ENCODE data around the gene SYCN.
A peak's percentile ranks its signal among the peaks of the same experiment; 100 is the strongest.
"Not testable (repeated sequence)": the region's sequence is repeated elsewhere in the genome, so short reads cannot be mapped to it uniquely, and the experiment has no call there.

The SYCN gene

DNA sequence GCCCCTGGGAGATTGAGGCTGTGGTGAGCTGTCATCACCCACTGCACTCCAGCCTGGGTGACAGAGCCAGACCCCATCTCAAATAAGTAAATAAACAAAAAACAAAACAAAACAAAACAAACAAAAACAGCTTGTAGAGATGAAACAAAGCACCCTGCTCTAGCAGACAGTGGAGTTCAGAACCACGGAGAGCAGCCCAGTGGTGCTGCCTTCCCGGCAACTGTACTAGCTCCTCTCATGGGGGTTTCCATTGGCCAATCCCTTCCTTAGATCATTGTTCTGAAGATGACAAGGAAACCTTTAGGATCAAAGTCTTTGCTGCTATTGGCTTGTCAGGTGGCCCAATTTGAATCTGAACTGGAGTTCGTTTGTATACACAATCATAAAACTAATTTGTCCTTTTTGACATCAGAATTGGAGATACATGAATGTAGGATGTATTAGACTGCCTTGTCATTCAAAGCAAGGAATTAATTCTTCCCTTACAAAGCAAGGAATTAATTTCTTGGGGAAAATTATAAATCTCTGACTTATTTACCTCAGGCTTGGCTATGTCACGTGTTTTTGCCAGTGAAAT lies 19.7 kb upstream of the SYCN start:
- DNase-seq, result peak in 1 of 2 donors; percentile 15

DNA sequence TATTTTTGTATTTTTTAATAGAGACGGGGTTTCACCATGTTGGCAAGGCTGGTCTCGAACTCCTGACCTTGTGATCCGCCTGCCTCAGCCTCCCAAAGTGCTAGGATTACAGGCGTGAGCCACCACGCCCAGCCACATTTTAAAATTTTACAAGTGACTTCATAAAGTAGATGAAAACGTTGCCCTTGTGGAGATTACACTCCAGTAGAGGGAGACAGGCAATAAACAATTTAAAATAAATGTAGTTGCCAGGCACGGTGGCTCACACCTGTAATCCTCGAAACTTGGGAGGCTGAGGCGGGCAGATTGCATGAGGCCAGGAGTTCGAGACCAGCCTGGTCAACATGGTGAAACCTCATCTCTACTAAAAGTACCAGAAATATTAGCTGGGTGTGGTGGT lies 15.0 kb upstream of the SYCN start:
- not testable (repeated sequence) for DNase-seq

DNA sequence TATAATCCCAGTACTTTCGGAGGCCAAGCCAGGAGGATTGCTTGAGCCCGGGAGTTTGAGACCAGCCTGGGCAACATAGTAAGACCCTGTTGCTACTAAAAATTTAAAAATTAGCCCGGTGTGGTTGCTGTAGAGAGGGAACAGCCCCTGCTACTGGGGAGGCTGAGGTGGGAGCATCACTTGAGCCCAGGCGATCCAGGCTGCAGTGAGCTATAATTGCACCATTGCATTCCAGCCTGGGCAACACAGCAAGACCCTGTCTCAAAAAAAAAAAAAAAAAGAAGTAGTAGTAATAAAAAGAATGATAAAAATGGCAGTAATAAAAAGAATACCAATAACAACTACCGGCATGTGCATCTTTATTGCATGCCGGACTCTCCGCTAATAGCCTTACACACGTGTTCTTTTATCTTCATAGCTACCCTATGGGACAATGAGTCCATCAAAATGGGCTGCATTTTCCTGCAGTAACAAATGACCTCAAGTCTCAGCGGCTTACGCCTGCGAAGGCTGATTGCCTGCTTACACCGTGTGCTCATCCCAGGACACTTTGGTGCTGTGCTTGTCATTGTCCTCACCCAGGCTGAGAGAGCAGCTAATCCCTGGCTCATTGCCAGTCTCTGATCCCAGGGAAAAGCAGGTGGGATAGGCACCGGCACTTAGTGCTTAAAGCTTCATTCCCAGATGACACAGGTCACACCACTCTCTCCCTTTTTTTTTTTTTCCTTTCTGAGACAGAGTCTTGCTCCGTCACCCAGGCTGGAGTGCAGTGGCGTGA lies 14.4 kb upstream of the SYCN start:
- no peak for DNase-seq

DNA sequence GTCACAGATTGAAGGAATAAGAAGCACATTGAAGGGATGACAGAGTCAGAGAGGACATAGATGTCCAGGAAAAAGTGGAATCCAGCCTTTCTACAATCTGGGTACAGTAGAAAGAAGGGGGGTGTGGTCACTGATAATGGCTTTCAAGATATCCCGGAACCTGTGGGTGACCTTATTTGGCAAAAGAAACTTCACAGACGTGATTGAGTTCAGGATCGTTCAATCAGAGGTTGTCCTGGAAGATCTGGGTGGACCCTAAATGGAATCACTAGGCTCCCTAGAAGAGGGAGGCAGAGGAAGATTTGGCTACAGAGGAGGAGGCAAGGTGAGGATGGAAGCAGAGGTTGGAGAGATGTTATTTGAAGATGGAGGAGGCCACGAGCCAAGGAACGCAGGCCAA lies 13.0 kb upstream of the SYCN start:
- no peak for DNase-seq

DNA sequence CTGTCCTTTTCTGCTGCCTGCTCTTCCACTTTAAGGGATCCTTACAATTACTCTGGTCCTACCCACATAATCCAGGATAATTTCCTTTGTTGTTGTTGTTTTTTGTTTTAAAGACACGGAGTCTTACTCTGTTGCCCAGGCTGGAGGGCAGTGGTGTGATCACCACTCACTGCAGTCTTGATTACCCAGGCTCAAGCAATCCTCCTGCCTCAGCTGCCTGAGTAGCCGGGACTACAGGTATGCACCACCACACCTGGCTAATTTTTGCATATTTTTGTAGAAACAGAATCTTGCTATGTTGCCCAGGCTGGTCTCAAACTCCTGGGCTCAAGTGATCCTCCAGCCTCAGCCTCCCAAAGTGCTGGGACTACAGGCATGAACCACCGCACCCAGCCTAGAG lies 11.3 kb upstream of the SYCN start:
- not testable (repeated sequence) for DNase-seq

DNA sequence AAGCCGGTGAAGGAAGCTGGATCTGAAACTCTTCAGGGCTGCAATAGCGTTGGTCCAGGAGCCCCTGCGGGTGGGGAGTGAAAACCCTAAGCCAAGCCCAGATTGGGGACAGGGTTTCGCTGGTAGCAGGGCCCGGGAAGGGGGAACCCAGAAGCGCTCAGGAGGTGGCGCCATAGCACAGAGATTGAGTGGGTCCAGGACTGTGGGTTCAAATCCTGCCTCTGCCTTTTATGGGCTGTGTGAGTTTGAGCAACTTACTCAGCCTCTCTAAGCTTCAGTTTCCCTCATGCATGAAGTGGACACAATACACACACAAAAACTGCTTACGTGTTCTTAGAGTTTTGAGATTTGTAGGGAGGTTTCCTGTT lies 8.3 kb upstream of the SYCN start:
- peak; percentile 67 to 73 for DNase-seq

DNA sequence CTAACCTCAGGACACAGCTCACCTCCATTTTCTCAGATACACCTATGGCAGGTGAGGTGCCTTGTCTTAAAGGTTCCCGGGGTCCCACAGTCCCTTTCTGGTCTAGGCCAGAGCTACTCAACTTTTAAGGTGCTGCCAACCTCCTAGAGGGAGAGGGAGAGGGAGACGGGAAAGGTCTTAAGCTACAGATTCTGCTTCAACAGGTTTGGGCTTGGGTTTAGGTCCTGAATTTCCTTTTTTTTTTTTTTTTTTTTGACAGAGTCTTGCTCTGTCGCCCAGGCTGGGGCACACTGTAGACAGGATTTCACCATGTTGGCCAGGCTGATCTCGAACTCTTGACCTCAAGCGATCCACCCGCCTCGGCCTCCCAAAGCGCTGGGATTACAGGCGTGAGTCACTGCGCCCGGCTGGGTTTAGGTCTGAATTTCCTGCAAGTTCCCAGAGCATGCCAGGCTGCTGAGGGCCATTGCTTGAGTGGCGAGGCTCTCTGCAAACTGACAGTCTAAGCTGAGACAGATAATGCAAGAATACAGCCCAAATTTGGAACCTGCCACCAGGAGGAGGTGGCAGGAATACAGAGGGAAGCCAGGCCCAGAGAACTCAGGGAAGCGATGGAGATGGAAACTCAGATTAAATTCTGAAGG lies 7.8 kb upstream of the SYCN start:
- DNase-seq, result no peak

DNA sequence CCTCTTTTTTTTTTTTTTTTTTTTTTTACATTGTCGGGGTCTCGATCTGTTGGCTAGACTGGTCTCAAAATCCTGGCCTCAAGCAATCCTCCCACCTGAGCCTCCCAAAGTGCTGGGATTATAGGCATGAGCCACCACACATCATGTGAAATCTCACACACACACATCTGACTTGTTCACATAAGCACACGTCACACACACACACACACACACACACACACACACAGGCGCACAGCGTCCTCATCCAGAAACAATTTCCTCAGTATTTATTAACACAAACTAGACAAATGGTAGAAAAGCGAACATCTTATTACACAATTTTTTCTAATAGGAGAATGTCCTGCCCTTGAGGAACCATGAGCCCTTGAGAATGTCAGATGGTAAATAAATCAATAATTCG lies 5.1 kb upstream of the SYCN start:
- no peak for DNase-seq

DNA sequence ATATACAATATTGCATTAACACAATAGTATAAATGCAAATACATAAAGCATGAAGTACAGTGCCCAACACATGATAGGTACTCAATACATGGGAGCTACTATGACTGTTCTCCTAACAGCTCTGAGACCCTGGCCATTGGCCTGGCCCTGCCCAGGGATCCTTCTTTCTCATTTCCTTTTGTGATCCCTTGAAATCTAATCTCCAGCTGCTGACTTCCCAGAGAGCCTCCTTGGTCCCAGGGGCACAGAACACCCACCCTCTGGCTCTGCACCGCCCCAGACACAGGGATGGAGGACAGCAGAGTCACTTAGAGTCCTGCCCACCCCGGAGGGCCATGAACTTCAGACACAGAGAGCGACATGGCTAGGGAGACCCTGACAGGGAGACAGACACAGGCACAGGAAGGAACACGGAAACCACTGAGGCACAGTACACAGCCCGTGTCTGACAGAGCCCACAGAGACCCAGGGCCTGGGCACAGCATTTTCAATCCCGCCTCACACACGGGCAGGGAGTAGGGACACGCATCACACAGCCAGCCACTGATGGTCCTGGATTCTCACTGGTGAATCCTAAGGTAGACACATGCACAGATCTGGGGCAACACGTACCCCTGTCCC lies 4.2 kb upstream of the SYCN start:
- DNase-seq, result no peak

DNA sequence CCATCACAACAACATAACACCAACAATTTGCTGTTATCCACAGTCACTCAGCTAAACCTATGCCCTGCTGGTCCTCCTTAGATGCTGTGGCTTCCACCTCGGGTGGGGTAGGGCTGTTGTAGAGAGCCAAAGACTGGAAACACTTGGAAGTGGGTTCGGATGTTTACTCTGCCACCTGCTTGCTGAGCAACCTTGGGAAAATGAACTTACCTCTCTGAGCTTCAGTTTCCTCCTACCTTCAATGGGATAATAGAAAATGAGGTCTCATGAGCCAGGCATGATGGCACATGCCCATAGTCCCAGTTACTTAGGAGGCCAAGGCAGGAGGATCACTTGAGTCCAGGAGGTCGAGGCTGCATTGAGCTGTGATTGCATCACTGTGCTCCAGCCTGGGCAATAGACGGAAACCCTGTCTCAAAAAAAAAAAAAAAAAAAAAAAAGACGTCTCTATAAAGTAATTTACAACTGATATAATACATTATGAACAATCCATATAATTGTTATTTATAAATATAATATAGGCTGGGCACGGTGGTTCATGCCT lies 3.3 kb upstream of the SYCN start:
- no peak for DNase-seq

DNA sequence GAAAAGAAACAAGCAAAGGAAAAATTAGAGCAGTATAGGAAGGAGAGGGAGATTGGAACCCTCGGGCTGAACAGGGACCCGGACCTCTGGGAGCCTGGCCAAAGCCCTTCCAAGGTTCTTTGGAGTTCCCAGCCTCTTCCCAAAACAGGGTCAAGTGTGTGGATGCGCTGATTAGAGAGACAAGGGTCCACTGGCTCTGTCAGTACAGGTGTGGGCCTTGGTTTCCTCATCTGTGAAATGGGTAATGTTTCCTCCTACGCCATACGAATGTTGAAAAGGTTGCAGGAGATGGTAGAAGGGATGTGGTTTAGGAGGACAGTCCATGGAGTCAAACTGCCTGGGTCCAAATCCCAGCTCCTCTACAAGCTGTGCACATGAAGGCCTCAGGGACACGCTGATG lies 2.1 kb upstream of the SYCN start:
- no peak for DNase-seq

DNA sequence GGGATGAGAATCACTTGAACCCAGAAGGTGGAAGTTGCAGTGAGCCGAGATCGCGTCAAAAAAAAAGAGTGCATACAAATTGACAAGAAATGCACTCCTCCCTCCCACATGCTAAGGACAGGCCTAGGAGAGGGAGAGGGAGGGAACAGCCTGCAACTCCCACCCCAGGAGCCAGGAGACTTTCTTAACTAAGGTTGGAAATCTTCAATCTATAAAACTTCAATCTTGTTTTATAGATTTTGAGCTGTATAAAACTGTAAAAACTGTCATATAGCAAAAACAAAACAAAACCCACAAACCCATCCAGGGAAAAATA lies 1.3 kb upstream of the SYCN start:
- DNase-seq, result no peak

DNA sequence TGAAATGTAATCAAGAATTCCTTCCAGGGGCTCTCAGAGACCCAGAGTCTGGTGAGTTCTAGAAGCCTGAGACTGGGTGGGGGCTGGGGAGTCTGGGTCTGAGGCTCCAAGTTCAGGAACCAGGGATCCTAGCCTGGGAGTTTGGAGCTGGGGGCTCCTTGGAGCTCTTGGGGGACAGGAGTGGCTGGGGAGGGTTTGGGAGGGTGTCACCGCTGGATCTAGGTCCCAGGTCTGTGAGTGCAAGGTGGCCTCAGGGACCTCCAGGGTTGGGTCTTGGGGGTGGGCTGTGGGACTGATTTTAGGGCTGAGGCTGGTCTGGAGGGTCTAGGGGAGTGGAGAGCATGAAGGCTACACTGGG lies 1.1 kb downstream of the SYCN start:
- DNase-seq, result no peak

DNA sequence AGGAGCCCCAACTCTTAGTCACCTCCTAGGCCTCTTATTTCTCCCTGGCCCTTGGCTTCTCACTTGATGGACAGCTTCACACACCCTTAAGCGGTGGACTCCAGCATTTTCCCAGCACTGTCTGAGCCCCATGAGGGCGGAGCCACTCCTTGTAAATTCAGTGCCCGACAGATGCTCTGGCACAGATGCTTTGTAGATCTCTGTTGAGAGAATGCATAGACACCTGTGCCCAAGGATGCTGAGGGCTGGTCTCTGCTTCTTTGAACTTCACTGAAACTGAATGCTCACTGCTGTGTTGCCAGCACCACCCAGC lies 3.3 kb downstream of the SYCN start:
- no peak for DNase-seq

DNA sequence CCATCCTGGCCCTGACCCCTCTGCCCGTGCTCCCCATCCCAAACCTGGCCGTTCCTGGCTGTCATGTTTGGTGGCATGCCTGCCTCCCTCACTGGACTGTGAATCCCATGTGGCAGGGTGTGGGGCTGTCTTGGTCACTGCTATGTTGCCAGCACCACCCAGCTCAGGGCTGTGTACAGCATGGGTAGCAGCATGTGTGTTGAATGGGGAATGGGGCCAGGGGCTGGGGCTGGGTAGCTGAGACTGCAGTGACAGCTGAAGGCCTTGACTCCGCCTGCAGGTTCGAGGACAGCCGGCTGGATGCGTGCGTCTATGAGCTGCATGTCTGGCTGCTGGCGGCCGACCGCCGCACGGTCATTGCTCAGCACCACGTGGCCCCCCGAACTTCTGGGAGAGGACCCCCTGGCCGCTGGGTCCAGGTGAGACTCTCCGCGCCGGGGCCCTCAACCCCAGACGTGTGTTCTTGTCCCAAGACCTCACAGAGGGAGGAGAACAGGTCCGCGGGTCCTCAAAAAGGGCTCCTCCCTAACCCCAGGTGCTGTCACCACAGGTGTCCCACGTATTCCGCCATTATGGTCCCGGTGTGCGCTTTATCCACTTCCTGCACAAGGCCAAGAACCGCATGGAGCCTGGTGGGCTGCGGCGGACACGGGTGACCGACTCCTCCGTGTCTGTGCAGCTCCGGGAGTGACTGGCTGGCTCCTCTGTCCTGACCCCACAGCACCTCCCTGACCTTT lies 3.8 kb downstream of the SYCN start:
- DNase-seq, result no peak

DNA sequence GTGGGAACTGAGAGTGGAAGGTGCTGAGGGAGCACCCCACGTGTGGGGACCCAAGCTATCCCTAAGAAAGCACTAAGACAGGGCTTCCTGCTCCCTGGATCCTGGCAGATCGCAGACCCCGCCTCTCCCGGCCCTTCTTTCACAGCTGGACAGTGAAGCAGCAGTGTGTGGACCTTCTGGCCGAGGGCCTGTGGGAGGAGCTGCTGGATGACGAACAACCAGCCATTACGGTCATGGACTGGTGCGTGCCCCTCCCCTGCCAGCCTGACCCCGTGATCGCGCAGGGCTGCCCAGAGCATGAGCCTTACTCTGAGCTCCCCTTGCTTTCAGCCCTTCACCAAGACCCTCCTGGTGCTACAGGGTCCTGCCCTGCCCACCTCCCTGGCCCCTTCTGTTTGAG lies 5.0 kb downstream of the SYCN start:
- no peak for DNase-seq

DNA sequence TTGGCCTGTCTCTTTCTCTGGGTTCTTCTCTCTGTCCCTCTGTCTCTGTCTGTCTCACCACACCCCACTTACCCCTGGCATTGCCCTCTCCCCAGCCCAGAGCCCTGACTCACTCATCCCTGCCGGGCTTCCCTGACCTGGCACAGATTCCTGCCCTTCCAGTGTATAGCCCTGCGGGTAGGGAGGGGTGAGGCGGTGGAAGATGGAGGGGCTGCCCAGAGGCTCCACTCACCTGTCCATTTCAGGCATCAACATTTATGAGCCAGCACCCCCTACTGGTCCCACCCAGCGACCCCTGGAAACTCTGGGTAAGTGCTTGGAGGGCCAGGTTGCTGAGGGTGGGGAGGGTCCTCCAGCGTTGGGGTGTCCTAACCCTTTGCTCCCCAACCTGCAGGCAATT lies 6.3 kb downstream of the SYCN start:
- no peak for DNase-seq

DNA sequence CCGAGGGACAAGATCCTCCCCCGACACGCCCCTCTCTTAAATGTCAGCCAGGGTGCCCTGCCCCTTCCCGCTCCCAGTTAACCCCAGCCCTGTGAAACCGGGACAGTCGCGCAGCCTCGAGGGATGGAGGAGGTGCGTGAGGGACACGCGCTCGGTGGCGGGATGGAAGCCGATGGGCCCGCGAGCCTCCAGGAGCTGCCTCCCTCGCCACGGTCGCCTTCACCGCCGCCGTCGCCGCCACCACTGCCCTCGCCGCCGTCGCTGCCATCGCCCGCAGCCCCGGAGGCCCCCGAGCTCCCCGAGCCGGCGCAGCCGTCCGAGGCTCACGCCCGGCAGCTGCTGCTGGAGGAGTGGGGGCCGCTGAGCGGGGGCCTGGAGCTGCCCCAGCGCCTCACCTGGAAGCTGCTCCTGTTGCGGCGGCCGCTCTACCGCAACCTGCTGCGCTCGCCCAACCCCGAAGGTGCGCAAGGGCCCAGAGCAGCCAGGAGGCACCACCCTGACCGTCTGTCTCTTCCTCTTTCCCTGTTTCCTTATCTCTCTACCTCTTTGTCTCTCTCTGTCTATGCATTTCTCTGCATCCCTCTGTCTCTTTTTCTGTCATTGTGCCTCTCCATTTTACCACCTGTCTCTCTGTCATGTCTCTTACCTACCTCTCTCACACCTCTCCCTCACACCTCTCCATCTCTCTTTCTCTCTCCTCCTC lies 7.1 kb downstream of the SYCN start, which contains the start of gene NCCRP1:
Gene NCCRP1, plus strand, starts transcription at position 105 of the 703 bp plus-strand sequence. Its CDS starts 19 bp downstream, at position 124.
- DNase-seq, result no peak

DNA sequence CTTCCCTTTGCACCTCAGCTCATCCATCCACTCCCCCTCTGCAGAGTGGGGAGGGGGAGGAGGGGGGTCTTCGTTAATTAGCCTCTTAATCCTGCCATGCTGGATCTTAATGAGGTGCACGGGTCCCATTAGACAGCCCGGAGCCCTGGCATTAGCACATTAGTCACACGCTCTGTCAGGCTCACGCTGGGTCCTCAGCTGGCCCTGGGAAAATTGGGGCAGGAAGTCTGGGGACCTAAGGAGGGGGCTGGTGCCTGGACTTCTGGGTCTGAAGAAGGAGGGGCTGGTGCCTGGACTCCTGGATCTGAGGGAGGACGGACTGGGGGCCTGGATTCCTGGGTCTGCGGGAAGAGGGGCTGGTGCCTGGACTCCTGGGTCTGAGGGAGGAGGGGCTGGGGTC lies 7.7 kb downstream of the SYCN start:
- DNase-seq, result no peak

DNA sequence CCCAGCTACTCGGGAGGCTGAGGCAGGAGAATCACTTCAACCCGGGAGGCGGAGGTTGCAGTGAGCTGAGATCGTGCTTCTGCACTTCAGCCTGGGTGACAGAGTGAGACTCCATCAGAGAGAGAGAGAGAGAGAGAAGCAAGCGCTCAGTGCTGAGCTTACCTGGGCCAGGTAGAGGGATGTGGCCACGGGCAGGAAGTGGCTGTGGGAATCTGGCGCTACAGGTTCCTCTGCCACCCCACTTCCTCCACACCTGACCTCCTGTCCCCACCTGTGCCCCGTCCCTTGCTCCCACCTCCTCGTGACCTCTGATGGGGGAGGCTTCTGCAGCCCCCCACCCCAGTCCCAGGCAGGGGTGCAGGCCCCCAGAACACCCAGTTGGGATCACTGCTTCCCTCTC lies 8.3 kb downstream of the SYCN start:
- DNase-seq, result no peak

DNA sequence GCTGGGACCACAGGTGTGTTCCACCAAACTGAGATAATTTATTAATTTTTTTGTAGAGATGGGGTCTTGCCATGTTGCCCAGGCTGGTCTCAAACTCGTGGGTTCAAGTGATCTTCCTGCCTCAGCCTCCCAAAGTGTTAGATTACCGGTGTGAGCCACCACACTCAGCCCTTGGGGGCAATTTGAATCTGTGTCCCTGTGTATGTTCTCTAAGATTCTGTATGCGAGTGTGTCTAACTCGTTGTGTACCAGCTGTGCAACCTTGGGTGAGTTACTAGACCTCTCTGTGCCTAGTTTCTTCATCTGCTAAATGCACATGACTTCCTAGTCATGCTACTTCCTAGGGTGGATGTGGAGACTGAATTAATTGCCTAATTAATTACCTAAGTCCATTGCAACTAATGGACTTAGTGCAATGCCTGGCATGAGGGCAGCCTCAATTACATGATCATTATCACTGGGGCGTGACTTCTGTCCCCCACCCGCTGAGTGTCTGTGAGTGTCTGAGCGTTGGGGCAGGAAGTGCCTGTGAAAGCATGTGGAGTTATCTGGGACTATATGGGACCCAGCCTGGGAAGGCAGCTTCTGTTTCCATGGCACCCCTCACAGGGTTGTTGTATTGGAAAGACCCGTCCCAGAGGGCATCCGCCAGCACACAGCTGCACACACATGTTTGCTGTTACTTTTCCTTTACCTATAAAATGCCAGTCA lies 9.1 kb downstream of the SYCN start:
- no peak for DNase-seq

DNA sequence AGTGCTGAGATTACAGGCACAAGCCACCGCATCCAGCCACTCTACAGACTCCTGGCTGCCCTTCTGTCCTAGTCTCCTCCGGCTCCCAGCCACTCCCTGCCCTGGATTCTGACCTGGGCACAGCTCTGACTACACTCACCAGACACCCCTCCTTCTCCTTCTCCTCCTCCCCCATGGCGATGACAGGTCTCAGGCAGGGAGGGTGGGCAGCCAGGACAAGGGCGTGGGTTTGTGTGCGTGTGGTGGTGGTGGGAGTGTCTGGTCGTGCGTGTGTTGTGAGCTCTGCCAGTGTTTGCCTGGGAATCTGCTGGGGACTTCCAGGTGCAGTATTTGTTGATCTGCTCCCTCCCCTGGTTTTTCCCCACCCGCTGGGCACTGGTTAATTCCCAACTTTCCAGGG lies 10.3 kb downstream of the SYCN start:
- DNase-seq, result no peak
